Fibroblast of the aortic adventitia (primary cell): Measurements from ENCODE around the gene SLFN5. TPM values are rescaled to one million over a fixed set of nuclear protein-coding genes. Genes with fewer than 3 reads are reported as not detected.
"Not testable (repeated sequence)": the region's sequence is repeated elsewhere in the genome, so short reads cannot be mapped to it uniquely, and the experiment has no call there.

Experiments used
- DNase-seq: peaks from one replicate; pipeline ENCODE4 v3.0.0-alpha.2; 2010; ENCODE audit warnings: low read depth
- H3K4me3 ChIP-seq: 2 replicates; pipeline ENCODE4 v1.5.1; 2011; ENCODE audit warnings: low read depth, mild to moderate bottlenecking, control low read depth, low read length, moderate library complexity
- total RNA-seq: library from RNA; depleted of rRNA; stranded (reverse); fragments of >200 nt; gene quantifications from 2 replicates; pipeline ENCODE4 v1.2.3, GENCODE V29; 2012; ENCODE audit warnings: low replicate concordance
- TF ChIP-seq, protein P1 (sequence below): IDR thresholded peaks from 2 replicates; pipeline ENCODE4 v1.5.1; 2011; ENCODE audit warnings: mild to moderate bottlenecking, low read length, control low read depth, inconsistent platforms; ENCODE audit not compliant: insufficient read depth

Gene SLFN5
- total RNA-seq, 1 donor: 107 TPM

DNA sequence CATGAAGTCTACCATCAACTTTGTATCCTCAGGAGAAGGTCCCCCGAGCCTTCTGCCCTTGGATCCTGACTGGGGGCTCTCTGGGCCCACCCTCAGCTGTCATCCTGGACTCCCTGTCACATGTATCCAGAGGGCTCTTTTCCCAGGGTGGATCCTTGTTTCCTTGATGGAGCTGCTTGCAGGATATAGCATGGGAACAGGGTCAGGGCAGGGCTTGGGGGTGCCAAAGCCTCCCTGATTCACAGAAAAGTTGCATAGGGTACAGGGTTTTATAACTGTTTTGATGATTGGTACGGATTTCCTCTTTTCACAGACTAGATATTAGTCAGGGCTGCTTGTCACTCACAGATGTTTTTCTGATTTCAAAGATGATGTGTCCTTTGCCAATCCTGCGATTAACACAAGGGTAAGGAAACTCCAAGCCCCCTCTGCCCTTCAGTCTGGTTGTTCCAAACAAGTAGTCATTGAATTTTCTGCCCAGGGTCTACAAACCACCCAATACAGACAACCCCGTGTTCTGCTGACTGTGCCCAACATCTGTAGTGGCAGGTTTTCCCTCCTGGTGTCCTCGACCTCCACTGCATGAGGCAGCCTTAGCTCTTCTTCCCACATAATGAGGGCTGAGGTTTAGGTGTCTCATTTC, 28.1 kb upstream of the SLFN5 start:
- TF ChIP-seq, protein P1, sequence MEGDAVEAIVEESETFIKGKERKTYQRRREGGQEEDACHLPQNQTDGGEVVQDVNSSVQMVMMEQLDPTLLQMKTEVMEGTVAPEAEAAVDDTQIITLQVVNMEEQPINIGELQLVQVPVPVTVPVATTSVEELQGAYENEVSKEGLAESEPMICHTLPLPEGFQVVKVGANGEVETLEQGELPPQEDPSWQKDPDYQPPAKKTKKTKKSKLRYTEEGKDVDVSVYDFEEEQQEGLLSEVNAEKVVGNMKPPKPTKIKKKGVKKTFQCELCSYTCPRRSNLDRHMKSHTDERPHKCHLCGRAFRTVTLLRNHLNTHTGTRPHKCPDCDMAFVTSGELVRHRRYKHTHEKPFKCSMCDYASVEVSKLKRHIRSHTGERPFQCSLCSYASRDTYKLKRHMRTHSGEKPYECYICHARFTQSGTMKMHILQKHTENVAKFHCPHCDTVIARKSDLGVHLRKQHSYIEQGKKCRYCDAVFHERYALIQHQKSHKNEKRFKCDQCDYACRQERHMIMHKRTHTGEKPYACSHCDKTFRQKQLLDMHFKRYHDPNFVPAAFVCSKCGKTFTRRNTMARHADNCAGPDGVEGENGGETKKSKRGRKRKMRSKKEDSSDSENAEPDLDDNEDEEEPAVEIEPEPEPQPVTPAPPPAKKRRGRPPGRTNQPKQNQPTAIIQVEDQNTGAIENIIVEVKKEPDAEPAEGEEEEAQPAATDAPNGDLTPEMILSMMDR: no peak
- no peak for DNase-seq
- no peak overlapping the region for H3K4me3 ChIP-seq

DNA sequence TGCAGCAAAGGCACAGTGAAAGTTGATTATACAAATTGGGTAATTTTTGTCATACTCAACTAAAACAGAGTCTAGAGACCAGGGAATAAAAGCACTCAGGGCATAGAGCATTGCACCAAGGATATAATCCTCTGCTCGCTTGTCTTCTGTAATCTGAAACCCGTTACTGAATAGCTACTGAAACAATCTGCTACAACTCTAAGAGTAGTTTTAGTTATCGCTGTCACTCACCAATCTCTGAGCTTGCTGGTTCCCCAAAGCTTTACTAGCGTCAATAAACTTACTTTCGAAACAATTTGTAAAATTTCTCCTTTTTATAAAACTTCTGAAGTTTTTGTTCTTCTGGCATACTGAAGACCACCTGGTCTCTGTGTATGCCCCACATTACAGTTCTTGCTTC, 25.8 kb upstream of the SLFN5 start:
- DNase-seq: no peak
- H3K4me3 ChIP-seq: no peak overlapping the region
- TF ChIP-seq, protein P1: no peak

DNA sequence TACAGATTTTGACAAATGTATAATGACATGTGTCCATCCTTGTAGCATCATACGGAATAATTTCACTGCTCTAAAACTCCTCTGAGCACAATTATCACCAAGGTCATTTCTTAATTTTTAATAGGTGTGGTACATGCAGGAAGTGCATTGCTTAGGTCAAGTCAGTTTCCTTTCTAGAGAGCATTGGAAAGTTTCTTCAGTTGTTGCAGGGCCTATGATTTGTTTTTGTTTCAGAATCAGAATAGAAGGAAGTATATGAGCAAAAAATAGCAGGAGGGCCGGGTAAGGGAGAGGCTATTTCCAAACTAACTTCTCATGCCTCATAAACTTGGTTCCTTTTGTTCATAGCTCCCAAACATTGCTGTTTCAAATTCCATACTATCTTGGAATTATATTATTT, 24.0 kb upstream of the SLFN5 start:
- DNase-seq: no peak
- TF ChIP-seq, protein P1: no peak
- no peak overlapping the region for H3K4me3 ChIP-seq

DNA sequence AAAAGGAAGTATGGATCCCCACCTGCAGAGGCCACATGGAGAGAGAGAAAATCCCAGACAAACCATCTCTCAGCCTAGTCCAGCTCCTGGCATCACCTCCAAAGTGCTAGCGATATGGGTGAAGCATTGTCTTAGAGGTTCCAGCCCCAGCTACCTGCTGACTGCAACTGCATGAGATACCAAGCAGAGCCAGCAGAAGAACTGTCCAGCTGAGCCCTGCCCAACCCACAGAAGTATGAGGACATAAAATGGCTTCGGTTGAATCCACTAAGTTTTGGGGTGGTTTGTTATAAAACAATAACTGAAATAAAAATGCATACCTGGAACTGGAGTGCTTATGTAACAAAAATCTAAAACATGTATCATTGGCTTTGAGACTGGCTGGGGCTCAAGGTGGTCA, 20.4 kb upstream of the SLFN5 start:
- no peak for DNase-seq
- TF ChIP-seq, protein P1: no peak
- H3K4me3 ChIP-seq: no peak overlapping the region

DNA sequence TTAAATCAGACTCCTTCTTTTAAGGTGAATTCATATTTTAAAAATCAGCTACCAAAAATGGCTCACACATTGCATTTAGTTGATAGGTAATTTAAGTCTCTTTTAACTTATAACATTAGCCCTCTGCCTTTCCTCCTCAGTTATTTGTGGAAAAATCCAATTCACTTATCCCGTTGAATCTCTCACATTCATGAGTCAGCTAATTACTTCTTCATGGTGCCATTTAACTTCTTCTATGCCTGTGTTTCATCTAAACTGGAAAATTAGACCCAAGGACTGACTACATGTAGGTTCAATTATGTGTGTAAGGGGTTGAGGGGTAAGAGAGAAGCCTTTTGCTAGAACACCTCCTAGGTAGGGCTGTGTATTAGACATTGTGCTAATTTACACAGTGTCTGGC, 18.4 kb upstream of the SLFN5 start:
- H3K4me3 ChIP-seq: no peak overlapping the region
- TF ChIP-seq, protein P1: no peak
- DNase-seq: no peak

DNA sequence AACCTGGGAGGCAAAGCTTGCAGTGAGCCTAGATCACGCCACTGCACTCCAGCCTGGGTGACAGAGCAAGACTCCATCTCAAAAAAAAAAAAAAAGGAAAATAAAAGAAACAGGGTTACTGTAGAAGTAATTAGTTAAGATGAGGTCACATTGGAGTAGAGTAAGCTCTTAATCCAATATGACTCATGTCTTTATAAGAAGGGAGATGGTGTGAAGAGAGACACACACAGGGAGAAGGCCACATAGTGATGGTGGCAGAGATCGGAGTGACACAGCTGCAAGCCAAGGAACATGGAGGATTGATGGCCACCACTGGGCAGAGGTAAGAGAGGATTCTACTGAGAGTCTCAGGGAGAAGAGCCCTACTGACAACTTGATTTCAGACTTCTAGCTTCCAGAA, 15.3 kb upstream of the SLFN5 start:
- DNase-seq: no peak
- no peak overlapping the region for H3K4me3 ChIP-seq
- TF ChIP-seq, protein P1: no peak

DNA sequence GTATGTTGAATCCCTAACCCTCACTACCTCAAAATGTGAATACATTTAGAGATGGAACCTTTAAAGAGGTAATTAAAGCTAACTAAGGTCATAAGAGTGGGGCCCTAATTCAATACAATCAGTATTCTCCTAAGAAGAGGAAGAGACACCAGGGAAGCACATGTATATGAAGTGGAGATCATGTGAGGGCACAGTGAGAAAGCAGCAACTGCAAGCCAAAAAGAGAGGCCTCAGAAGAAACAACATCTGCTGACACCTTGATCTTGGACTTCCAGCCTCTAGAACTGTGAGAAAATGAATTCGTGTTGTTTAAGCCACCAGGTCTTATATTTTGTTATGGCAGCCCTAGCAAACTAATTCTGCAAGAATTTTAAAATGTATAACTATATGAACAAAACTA, 13.2 kb upstream of the SLFN5 start:
- TF ChIP-seq, protein P1: no peak
- no peak for DNase-seq
- no peak overlapping the region for H3K4me3 ChIP-seq

DNA sequence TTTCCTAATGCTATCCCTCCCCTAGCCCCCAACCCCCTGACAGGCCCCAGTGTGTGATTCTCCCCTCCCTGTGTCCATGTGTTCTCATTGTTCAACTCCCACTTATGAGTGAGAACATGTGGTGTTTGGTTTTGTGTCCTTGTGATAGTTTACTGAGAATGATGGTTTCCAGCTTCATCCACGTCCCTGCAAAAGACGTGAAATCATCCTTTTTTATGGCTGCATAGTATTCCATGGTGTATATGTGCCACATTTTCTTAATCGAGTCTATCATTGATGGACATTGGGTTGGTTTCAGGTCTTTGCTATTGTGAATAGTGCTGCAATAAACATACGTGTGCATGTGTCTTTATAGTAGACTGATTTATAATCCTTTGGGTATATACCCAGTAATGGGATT, 8.6 kb upstream of the SLFN5 start:
- not testable (repeated sequence) for H3K4me3 ChIP-seq, DNase-seq
